GM23338 (cell line): ENCODE measurements around the gene NFX1.
"Not testable (repeated sequence)": the region's sequence is repeated elsewhere in the genome, so short reads cannot be mapped to it uniquely, and the experiment has no call there.

Source experiments
- CREB1 ChIP-seq: fragments of 250-450 bp; sonication (Bioruptor Pico); IDR thresholded peaks from 2 replicates; pipeline ENCODE4 v1.5.0; 2020; ENCODE audit warnings: low read depth, mild to moderate bottlenecking, moderate library complexity
- CTCF ChIP-seq, 2 experiments: fragments of 200-600 bp in 1 of 2; sonication (generic) in 1 of 2; conservative IDR thresholded peaks; 2 replicates each; pipeline versions ENCODE4 v1.5.1 to v1.6.1; 2016 to 2017; ENCODE audit warnings: antibody characterized with exemption in 2 of 2, low read depth in 2 of 2, mild to moderate bottlenecking in 2 of 2, moderate library complexity in 1 of 2
- EZH2 ChIP-seq: fragments of 200-600 bp; sonication (generic); IDR thresholded peaks from one replicate; pipeline ENCODE4 v1.8.0; 2017; ENCODE audit warnings: antibody characterized with exemption, mild to moderate bottlenecking, low read depth; ENCODE audit not compliant: unreplicated experiment
- EZH2phosphoT487 ChIP-seq: fragments of 200-600 bp; sonication (generic); IDR thresholded peaks from one replicate; pipeline ENCODE4 v1.8.1; 2018; ENCODE audit warnings: antibody characterized with exemption; ENCODE audit not compliant: unreplicated experiment
- JUNB ChIP-seq: IDR thresholded peaks from one replicate; pipeline ENCODE4 v1.6.1; 2016; ENCODE audit warnings: antibody characterized with exemption; ENCODE audit not compliant: unreplicated experiment
- POLR2AphosphoS5 ChIP-seq: IDR thresholded peaks from 2 replicates; pipeline ENCODE4 v1.6.1; 2016; ENCODE audit warnings: antibody characterized with exemption, low read depth
- STAT1 ChIP-seq: IDR thresholded peaks from one replicate; pipeline ENCODE4 v1.6.1; 2016; ENCODE audit warnings: antibody characterized with exemption; ENCODE audit not compliant: unreplicated experiment
- ZNF114 ChIP-seq: fragments of 250-450 bp; sonication (Bioruptor Pico); IDR thresholded peaks from 2 replicates; pipeline ENCODE4 v1.5.0; 2020; ENCODE audit warnings: mild to moderate bottlenecking, moderate library complexity
- ZNF331 ChIP-seq: fragments of 250-450 bp; sonication (Bioruptor Pico); IDR thresholded peaks from 2 replicates; pipeline ENCODE4 v1.5.0; 2020; ENCODE audit warnings: low read depth, mild to moderate bottlenecking, moderate library complexity
- TF ChIP-seq, protein P1 (sequence below): IDR thresholded peaks from one replicate; pipeline ENCODE4 v1.6.1; 2018; ENCODE audit warnings: antibody characterized with exemption; ENCODE audit not compliant: unreplicated experiment

DNA sequence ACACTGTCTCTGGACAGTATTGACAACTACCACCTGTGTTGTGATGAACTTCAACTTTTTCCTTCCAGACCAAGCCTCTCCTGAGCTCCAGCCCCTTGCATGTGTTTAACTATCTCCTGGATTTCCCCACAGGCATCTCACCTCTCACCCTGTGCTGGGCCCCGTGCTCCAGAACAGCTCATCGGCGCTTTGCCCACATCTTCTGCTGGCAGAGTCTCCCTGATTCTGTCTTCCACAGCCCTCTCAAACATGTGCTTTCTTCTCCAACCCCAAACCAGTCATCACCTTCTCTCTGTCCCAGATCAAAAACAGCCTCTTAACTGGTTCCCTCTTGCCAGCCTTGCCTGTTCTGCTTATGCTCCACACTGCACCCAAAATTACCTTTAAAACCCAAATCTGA is 103.7 kb downstream of the NFX1 start:
- not testable (repeated sequence) for TF ChIP-seq CTCF (conservative IDR thresholded peaks at IDR 0.05; ENCODE audit: low read depth in 2 of 2); POLR2AphosphoS5; JUNB; EZH2; ZNF331 (CRISPR knock-in tag); EZH2phosphoT487; ZNF114 (CRISPR knock-in tag); STAT1; CREB1 (CRISPR knock-in tag)
- TF ChIP-seq, protein P1, sequence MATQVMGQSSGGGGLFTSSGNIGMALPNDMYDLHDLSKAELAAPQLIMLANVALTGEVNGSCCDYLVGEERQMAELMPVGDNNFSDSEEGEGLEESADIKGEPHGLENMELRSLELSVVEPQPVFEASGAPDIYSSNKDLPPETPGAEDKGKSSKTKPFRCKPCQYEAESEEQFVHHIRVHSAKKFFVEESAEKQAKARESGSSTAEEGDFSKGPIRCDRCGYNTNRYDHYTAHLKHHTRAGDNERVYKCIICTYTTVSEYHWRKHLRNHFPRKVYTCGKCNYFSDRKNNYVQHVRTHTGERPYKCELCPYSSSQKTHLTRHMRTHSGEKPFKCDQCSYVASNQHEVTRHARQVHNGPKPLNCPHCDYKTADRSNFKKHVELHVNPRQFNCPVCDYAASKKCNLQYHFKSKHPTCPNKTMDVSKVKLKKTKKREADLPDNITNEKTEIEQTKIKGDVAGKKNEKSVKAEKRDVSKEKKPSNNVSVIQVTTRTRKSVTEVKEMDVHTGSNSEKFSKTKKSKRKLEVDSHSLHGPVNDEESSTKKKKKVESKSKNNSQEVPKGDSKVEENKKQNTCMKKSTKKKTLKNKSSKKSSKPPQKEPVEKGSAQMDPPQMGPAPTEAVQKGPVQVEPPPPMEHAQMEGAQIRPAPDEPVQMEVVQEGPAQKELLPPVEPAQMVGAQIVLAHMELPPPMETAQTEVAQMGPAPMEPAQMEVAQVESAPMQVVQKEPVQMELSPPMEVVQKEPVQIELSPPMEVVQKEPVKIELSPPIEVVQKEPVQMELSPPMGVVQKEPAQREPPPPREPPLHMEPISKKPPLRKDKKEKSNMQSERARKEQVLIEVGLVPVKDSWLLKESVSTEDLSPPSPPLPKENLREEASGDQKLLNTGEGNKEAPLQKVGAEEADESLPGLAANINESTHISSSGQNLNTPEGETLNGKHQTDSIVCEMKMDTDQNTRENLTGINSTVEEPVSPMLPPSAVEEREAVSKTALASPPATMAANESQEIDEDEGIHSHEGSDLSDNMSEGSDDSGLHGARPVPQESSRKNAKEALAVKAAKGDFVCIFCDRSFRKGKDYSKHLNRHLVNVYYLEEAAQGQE = not testable (repeated sequence)
